Stomach (tissue), 9 donors: ENCODE data around the gene UBE2R2. TPM values are rescaled to one million over a fixed set of nuclear protein-coding genes. Genes with fewer than 3 reads are reported as not detected.
A peak's percentile ranks its signal among the peaks of the same experiment; 100 is the strongest.
"Not testable (repeated sequence)": the region's sequence is repeated elsewhere in the genome, so short reads cannot be mapped to it uniquely, and the experiment has no call there.

Experiments
- DNase-seq, 2 donors: peaks; one replicate each; pipeline versions ENCODE4 v3.0.0 to v3.0.0-alpha.2; 2013 to 2019
- H3K27ac ChIP-seq, 5 donors: fragments of 200-600 bp in 4 of 5; sonication (generic) in 4 of 5; one replicate each; pipeline ENCODE4 v1.5.1; 2013 to 2019; ENCODE audit warnings: mild to moderate bottlenecking in 1 of 5, moderate library complexity in 1 of 5
- H3K27me3 ChIP-seq, 3 donors: fragments of 200-600 bp; sonication (generic); one replicate each; pipeline ENCODE4 v1.5.1; 2017 to 2019; ENCODE audit warnings: mixed run types in 1 of 3
- H3K36me3 ChIP-seq, 4 donors: fragments of 200-600 bp; sonication (generic); 1 replicate in 3 of 4; 2 replicates in 1 of 4; pipeline ENCODE4 v1.5.1; 2016 to 2019
- H3K4me1 ChIP-seq, 4 donors: fragments of 200-600 bp; sonication (generic); one replicate each; pipeline ENCODE4 v1.5.1; 2016 to 2019
- H3K4me3 ChIP-seq, 4 donors: fragments of 200-600 bp; sonication (generic) in 3 of 4; one replicate each; pipeline ENCODE4 v1.5.1; 2016 to 2019; ENCODE audit warnings: mild to moderate bottlenecking in 1 of 4
- H3K9me3 ChIP-seq, 4 donors: fragments of 200-600 bp; sonication (generic); one replicate each; pipeline ENCODE4 v1.5.1; 2016 to 2019
- EP300 ChIP-seq: sonication (generic); formaldehyde crosslinking; IDR thresholded peaks from one replicate; pipeline ENCODE4 v1.6.1; 2017; ENCODE audit warnings: antibody characterized with exemption
- POLR2A ChIP-seq, 4 donors: fragments of 450-650 bp; IDR thresholded peaks; one replicate each; pipeline ENCODE4 v1.6.1; 2016; ENCODE audit warnings: antibody characterized with exemption in 4 of 4, control low read depth in 2 of 4, mild to moderate bottlenecking in 1 of 4, moderate library complexity in 1 of 4
- POLR2AphosphoS5 ChIP-seq, 3 donors: sonication (generic); formaldehyde crosslinking; IDR thresholded peaks; one replicate each; pipeline ENCODE4 v1.6.1; 2016; ENCODE audit warnings: antibody characterized with exemption in 3 of 3
- WGBS, 5 donors: extraction: QIAGEN DNeasy Blood & Tissue Kit in 3 of 5; methylation state at CpG; one replicate each; pipeline versions ENCODE4 v1.1.5 to v1.1.7; 2013 to 2018; 5-methylcytosine and 5-hydroxymethylcytosine counted together
- intact Hi-C: fragments of 100-400 bp; cut with DNase I; formaldehyde crosslinking; loops from one replicate; pipeline ENCODE4 v1.15.1; 2023; ENCODE audit warnings: low total_unique reads
- polyA plus RNA-seq, 3 donors: library from polyadenylated mRNA; stranded (reverse); fragments of 200-250 nt; gene quantifications; one replicate each; pipeline ENCODE4 v1.2.3, GENCODE V29; 2013
- total RNA-seq, 5 donors: library from RNA; depleted of rRNA; stranded (reverse); fragments of >200 nt; gene quantifications; one replicate each; pipeline versions ENCODE4 v1.1.0 to v1.2.3, GENCODE V29; 2014 to 2016
- TF ChIP-seq, protein P1 (sequence below), 7 experiments: fragments of 450-650 bp in 4 of 7; fragments of 200-600 bp in 3 of 7; sonication (generic) in 3 of 7; IDR thresholded peaks; one replicate each; pipeline ENCODE4 v1.5.1; 2016 to 2019; ENCODE audit warnings: antibody characterized with exemption in 7 of 7, control low read depth in 2 of 7, mild to moderate bottlenecking in 1 of 7
- donor health status: healthy with polysubstance abuse.
- donor health status: Bipolar disorder and iron deficiency.
- donor health status: healthy.

Gene UBE2R2
- total and polyA plus RNA-seq, 8 donors, result 6.4 to 117 (median 23.9) TPM

DNA sequence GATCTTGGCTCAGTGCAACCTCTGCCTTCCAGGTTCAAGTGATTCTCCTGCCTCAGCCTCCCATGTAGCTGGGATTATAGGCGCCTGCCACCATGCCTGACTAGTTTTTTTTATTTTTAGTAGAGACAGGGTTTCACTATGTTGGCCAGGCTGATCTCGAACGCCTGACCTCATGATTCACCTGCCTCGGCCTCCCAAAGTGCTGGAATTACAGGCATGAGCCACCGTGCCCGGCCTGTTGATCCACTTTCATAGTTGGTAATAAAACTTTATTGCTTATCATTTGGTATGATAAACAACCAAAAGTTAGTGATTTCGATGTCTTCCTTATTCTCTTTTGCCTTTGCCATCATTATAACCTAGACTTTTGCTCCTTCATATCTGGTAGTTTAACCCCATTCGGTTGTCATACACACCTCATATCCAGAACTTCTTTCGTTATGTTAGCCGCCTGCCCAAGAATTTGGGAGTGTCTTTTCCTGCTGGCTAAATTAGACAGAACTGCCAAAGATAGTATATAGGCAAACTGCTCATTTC, 45.0 kb downstream of the UBE2R2 start:
- no peak overlapping the region for H3K4me3 ChIP-seq
- peaks cover 0 to 50% (median 20%) of the 10 kb centered on the region in 4 donors for H3K4me1 ChIP-seq
- DNase-seq, result no peak
- intact Hi-C loops, result loop anchor here (10.0 kb wide), 1 partner anchor 53 kb away; no protein-coding TSS in a partner anchor
- no peaks in the 10 kb centered on the region for H3K27me3 ChIP-seq
- H3K36me3 ChIP-seq, result peaks cover 0 to 10% (median 0%) of the 10 kb centered on the region in 4 donors
- H3K27ac ChIP-seq, result no peak overlapping the region
- TF ChIP-seq EP300, result no peak
- no peak for TF ChIP-seq POLR2AphosphoS5 (IDR thresholded peaks at IDR 0.05)
- TF ChIP-seq POLR2A (IDR thresholded peaks at IDR 0.05), result no peak
- TF ChIP-seq, protein P1, sequence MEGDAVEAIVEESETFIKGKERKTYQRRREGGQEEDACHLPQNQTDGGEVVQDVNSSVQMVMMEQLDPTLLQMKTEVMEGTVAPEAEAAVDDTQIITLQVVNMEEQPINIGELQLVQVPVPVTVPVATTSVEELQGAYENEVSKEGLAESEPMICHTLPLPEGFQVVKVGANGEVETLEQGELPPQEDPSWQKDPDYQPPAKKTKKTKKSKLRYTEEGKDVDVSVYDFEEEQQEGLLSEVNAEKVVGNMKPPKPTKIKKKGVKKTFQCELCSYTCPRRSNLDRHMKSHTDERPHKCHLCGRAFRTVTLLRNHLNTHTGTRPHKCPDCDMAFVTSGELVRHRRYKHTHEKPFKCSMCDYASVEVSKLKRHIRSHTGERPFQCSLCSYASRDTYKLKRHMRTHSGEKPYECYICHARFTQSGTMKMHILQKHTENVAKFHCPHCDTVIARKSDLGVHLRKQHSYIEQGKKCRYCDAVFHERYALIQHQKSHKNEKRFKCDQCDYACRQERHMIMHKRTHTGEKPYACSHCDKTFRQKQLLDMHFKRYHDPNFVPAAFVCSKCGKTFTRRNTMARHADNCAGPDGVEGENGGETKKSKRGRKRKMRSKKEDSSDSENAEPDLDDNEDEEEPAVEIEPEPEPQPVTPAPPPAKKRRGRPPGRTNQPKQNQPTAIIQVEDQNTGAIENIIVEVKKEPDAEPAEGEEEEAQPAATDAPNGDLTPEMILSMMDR (IDR thresholded peaks at IDR 0.05), result no peak
- 79 to 91% (median 90%) methylated on average over 10 of the region's 10 CpGs for WGBS, 5 donors
- H3K9me3 ChIP-seq, result no peaks in the 10 kb centered on the region

DNA sequence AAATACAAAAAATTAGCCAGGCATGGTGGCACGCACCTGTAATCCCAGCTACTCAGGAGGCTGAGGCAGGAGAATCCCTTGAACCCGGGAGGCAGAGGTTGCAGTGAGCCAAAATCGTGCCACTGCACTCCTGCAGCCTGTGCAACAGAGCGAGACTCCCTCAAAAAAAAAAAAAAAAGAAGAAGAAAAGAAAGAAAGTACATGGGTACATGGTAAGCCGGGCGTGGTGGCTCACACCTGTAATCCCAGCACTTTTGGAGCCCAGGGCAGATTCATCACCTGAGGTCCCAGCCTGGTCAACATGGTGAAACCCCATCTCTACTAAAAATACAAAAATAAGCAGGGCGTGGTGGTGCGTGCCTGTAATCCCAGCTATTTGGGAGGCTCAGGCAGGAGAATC, 46.1 kb downstream of the UBE2R2 start:
- not testable (repeated sequence) for H3K4me3 ChIP-seq, H3K36me3 ChIP-seq, H3K27me3 ChIP-seq, H3K9me3 ChIP-seq, DNase-seq, H3K27ac ChIP-seq
- WGBS, 5 donors, result 84 to 98% (median 94%) methylated on average over 8 of the region's 8 CpGs
- intact Hi-C loops, result loop anchor here (10.0 kb wide), 1 partner anchor 52 kb away; no protein-coding TSS in a partner anchor
- H3K4me1 ChIP-seq, result peaks cover 5 to 50% (median 27%) of the 10 kb centered on the region in 4 donors

DNA sequence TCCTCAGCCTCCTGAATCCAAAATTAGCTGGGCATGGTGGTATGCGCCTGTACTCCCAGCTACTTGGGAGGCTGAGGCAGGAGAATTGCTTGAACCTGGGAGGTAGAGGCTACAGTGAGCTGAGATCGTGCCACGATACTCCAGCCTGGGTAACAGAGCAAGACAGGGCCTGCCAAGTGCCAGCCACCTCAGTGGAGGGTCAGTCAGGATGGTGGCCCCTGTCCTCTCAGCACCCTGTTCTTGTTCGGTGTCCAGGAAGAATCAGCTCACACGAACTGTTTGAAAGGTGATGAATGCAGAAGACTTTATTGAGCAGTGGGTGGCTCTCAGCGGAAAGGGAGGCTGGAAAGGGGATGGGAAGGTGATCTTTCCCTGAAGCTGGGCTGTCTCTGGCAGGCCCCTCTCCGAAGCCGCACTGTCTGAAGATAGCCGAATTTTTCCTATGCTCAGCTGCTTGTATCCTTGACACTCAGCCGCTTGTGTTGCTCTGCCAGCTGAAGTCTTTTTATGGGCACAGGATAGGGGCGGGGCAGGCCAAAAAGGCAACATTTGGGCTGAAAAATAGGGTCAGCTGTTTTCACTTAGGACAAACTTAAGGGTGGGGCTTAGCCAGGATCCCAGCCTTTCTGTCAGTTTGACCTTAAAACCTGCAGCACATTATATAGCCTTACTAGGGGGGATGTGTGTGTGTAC, 50.9 kb downstream of the UBE2R2 start:
- intact Hi-C loops, result loop anchor here (10.0 kb wide), 1 partner anchor 47 kb away; no protein-coding TSS in a partner anchor
- DNase-seq, result no peak
- Histone ChIP-seq H3K27me3 (no peaks in the 10 kb centered on the region), H3K9me3 (no peaks in the 10 kb centered on the region), H3K4me3 (no peak overlapping the region), H3K36me3 (peaks cover 0 to 7% (median 0%) of the 10 kb centered on the region in 4 donors), H3K27ac (peak overlapping the region in 3 of 5 donors; percentile 42 to 55 (median 53)), H3K4me1 (peaks cover 15 to 57% (median 31%) of the 10 kb centered on the region in 4 donors)
- TF ChIP-seq POLR2AphosphoS5 (IDR thresholded peaks at IDR 0.05) (no peak), POLR2A (IDR thresholded peaks at IDR 0.05) (no peak), EP300 (no peak)
- TF ChIP-seq, protein P1 (IDR thresholded peaks at IDR 0.05), result no peak
- WGBS, 5 donors, result 67 to 73% (median 69%) methylated on average over 11 of the region's 11 CpGs

DNA sequence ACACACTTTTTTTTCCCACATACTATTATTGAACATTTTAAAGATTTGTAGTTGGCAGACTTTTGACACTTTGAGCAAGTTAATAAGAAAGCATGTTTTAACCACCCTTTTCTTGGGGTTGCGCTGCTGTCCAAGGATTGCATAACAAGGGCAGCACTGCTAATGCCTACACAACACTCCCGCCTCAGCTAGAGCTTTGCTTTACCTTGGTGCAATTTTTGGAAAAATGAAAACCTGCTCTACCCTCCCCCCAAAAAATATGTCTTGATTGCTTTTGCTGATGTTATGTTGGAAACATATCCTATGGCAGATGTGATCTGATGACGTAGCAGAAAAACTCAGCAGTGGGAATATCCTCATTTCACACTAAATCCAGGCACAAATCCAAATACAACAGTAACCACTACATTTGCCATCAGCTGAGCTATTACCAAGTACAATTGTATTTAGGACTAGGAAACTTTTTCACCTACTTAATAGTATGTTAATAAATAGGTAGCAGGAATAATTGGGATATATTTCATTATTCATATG, 51.5 kb downstream of the UBE2R2 start:
- Histone ChIP-seq H3K27ac (peak overlapping the region in 3 of 5 donors; percentile 42 to 55 (median 53)), H3K4me1 (peaks cover 15 to 57% (median 30%) of the 10 kb centered on the region in 4 donors), H3K4me3 (no peak overlapping the region), H3K27me3 (no peaks in the 10 kb centered on the region), H3K36me3 (peaks cover 0 to 3% (median 0%) of the 10 kb centered on the region in 4 donors), H3K9me3 (no peaks in the 10 kb centered on the region)
- intact Hi-C loops, result loop anchor here (10.0 kb wide), 1 partner anchor 46 kb away; no protein-coding TSS in a partner anchor
- DNase-seq, result peak in 1 of 2 donors; percentile 55
- 43 to 63% (median 57%) methylated on average over 3 of the region's 3 CpGs for WGBS, 5 donors
- TF ChIP-seq POLR2AphosphoS5 (IDR thresholded peaks at IDR 0.05), result no peak
- TF ChIP-seq, protein P1 (IDR thresholded peaks at IDR 0.05), result no peak
- no peak for TF ChIP-seq EP300
- TF ChIP-seq POLR2A (IDR thresholded peaks at IDR 0.05), result no peak

DNA sequence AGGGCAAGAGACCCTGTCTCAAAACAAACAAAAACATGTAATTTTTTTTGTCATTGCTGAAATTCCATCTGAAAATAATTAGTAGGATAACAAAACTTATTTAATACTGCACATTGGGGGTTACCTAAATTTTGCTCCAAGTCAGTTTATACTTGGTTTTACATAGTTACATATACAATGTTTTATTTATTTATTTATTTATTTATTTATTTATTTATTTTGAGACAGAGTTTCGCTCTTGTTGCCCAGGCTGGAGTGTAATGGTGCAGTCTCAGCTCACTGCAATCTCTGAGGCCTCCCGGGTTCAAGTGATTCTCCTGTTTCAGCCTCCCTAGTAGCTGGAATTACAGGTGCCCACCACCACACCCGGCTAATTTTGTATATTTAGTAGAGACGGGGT, 52.3 kb downstream of the UBE2R2 start:
- intact Hi-C loops, result loop anchor here (10.0 kb wide), 1 partner anchor 46 kb away; no protein-coding TSS in a partner anchor
- 95 to 99% (median 98%) methylated on average over 4 of the region's 4 CpGs for WGBS, 5 donors

More for the DNA sequence above, 52.3 kb downstream of the UBE2R2 start:
- not testable (repeated sequence) for H3K4me3 ChIP-seq, H3K27me3 ChIP-seq, DNase-seq, H3K36me3 ChIP-seq, H3K9me3 ChIP-seq
- H3K4me1 ChIP-seq, result peaks cover 15 to 57% (median 31%) of the 10 kb centered on the region in 4 donors
- peak overlapping the region in 2 of 5 donors; percentile 42 to 53 for H3K27ac ChIP-seq
